GM12875 (cell line): ENCODE results near the gene SFT2D3.

Source experiments
- H3K4me3 ChIP-seq: one replicate; pipeline ENCODE4 v1.5.1; 2011; ENCODE audit warnings: low read depth, low read length, control low read depth
- TF ChIP-seq, protein P1 (sequence below): IDR thresholded peaks from 2 replicates; pipeline ENCODE4 v1.5.1; 2011; ENCODE audit warnings: low read depth, mild to moderate bottlenecking, control low read depth, inconsistent platforms, low read length, moderate library complexity, borderline replicate concordance; ENCODE audit not compliant: insufficient read depth

The SFT2D3 gene

GRCh38 chr2:127705391-127706065, 4.2 kb downstream of the SFT2D3 start:
- H3K4me3 ChIP-seq: no peak overlapping the region
- TF ChIP-seq, protein P1, sequence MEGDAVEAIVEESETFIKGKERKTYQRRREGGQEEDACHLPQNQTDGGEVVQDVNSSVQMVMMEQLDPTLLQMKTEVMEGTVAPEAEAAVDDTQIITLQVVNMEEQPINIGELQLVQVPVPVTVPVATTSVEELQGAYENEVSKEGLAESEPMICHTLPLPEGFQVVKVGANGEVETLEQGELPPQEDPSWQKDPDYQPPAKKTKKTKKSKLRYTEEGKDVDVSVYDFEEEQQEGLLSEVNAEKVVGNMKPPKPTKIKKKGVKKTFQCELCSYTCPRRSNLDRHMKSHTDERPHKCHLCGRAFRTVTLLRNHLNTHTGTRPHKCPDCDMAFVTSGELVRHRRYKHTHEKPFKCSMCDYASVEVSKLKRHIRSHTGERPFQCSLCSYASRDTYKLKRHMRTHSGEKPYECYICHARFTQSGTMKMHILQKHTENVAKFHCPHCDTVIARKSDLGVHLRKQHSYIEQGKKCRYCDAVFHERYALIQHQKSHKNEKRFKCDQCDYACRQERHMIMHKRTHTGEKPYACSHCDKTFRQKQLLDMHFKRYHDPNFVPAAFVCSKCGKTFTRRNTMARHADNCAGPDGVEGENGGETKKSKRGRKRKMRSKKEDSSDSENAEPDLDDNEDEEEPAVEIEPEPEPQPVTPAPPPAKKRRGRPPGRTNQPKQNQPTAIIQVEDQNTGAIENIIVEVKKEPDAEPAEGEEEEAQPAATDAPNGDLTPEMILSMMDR: no peak

DNA sequence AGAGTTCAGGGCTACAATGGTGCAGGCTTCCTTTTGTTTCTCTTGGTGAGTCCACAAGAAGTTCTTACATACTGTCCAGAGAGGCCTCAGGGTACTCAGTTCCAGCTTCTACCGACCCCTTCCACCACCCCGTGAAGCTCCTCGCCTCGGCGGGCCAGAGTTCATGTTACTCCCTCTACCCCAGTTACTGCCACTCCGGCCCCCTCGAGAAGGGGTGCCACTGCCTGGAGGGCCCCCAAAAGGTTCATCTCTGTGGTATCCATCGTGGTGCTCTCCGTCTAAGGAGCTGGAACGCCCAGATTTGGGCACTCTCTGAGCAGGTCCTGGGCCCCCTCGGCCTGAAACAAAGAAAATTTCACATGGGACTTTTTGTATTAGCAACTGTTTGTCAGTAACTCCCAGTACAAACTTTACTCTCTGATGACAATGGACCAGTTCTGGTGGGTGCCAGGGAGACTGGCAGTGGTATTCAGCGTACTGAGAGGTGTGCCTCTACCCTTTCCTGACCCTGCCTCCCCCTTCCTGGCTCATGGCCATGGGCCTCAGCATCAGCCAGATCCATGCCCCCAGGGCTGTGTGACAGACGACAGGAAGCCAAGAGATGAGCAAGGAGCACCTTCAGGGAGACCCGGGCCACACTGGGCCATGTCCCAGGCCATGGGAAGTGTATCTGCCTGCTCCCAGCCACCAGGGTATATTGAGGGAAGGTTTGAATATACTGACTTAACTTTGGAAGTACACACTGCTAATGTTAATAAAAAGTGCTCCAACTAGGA, 5.1 kb downstream of the SFT2D3 start:
- H3K4me3 ChIP-seq: no peak overlapping the region
- TF ChIP-seq, protein P1: no peak

- TF ChIP-seq, protein P1: no peak
- no peak overlapping the region for H3K4me3 ChIP-seq
Observed at GRCh38 chr2:127707890-127708648, 6.8 kb downstream of the SFT2D3 start.

DNA sequence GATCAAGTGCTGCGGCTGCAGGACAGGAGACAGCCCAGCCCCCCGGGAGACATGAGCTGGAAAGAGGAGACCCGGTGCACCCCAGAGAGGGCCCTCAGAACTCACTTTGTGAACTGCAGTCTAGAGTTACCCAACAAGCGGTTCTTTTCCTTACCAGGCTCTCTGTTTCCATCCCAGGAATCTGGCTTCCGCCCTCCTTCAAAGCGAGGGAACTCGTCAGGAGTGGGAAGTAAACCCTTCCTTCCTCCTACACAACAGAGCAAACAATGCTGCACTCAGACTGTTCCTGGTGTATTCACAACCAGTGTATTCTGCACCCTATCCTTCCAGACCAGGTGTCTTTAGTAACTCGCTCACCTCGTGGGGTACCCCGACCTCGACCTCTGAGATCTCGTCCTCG, 8.0 kb downstream of the SFT2D3 start:
- TF ChIP-seq, protein P1: no peak
- H3K4me3 ChIP-seq: no peak overlapping the region

GRCh38 chr2:127712999-127713398, 11.7 kb downstream of the SFT2D3 start:
- TF ChIP-seq, protein P1: no peak
- no peak overlapping the region for H3K4me3 ChIP-seq

GRCh38 chr2:127713562-127713961, 12.3 kb downstream of the SFT2D3 start:
- TF ChIP-seq, protein P1: no peak
- no peak overlapping the region for H3K4me3 ChIP-seq
